Sigmoid colon (tissue), 7 donors: Measurements from ENCODE around the gene SDHAF1. TPM values are rescaled to one million over a fixed set of nuclear protein-coding genes. Genes with fewer than 3 reads are reported as not detected.
"Not testable (repeated sequence)": the region's sequence is repeated elsewhere in the genome, so short reads cannot be mapped to it uniquely, and the experiment has no call there.

ENCODE experiments used
- DNase-seq: peaks from one replicate; pipeline ENCODE4 v3.0.0-alpha.2; 2019
- H3K27ac ChIP-seq, 4 donors: fragments of 200-600 bp; sonication (generic); one replicate each; pipeline ENCODE4 v1.5.1; 2016 to 2019; ENCODE audit warnings: mild to moderate bottlenecking in 1 of 4
- H3K27me3 ChIP-seq, 3 donors: fragments of 200-600 bp; sonication (generic); one replicate each; pipeline ENCODE4 v1.5.1; 2019; ENCODE audit warnings: mild to moderate bottlenecking in 1 of 3
- H3K36me3 ChIP-seq, 4 donors: fragments of 200-600 bp; sonication (generic); one replicate each; pipeline ENCODE4 v1.5.1; 2016 to 2019
- H3K4me1 ChIP-seq, 4 donors: fragments of 200-600 bp; sonication (generic); one replicate each; pipeline ENCODE4 v1.5.1; 2017 to 2019
- H3K4me3 ChIP-seq, 4 donors: fragments of 200-600 bp; sonication (generic); one replicate each; pipeline ENCODE4 v1.5.1; 2017 to 2019; ENCODE audit warnings: mild to moderate bottlenecking in 2 of 4, moderate library complexity in 1 of 4
- H3K9me3 ChIP-seq, 4 donors: fragments of 200-600 bp in 3 of 4; sonication (generic) in 3 of 4; one replicate each; pipeline versions ENCODE4 v1.5.1 to v1.6.1; 2013 to 2019
- CTCF ChIP-seq, 4 experiments: fragments of 450-650 bp in 3 of 4; fragments of 200-600 bp in 1 of 4; IDR thresholded peaks; one replicate each; pipeline ENCODE4 v1.5.1; 2016 to 2019; ENCODE audit warnings: antibody characterized with exemption in 4 of 4, mild to moderate bottlenecking in 3 of 4, moderate library complexity in 2 of 4
- EP300 ChIP-seq, 4 donors: sonication (generic); formaldehyde crosslinking; IDR thresholded peaks; one replicate each; pipeline ENCODE4 v1.6.1; 2017; ENCODE audit warnings: antibody characterized with exemption in 4 of 4
- POLR2A ChIP-seq, 2 donors: fragments of 450-650 bp; IDR thresholded peaks; one replicate each; pipeline ENCODE4 v1.6.1; 2016; ENCODE audit warnings: antibody characterized with exemption in 2 of 2, mild to moderate bottlenecking in 2 of 2, moderate library complexity in 2 of 2
- POLR2AphosphoS5 ChIP-seq, 4 donors: sonication (generic); formaldehyde crosslinking; IDR thresholded peaks; one replicate each; pipeline ENCODE4 v1.6.1; 2017; ENCODE audit warnings: antibody characterized with exemption in 4 of 4
- WGBS, 2 donors: extraction: QIAGEN DNeasy Blood & Tissue Kit; methylation state at CpG; one replicate each; pipeline ENCODE4 v1.1.7; 2013; 5-methylcytosine and 5-hydroxymethylcytosine counted together
- intact Hi-C: fragments of 100-400 bp; cut with DNase I; formaldehyde crosslinking; loops from one replicate; pipeline ENCODE4 v1.15.1; 2023
- polyA plus RNA-seq, 3 donors: library from polyadenylated mRNA; stranded (reverse); fragments of 200-250 nt; gene quantifications; one replicate each; pipeline ENCODE4 v1.2.3, GENCODE V29; 2013
- total RNA-seq, 4 donors: library from RNA; depleted of rRNA; stranded (reverse); fragments of >200 nt; gene quantifications; one replicate each; pipeline ENCODE4 v1.1.0, GENCODE V29; 2016
- donor health status: healthy with polysubstance abuse.
- donor health status: Bipolar disorder and iron deficiency.
- donor health status: healthy.

SDHAF1 gene
- total and polyA plus RNA-seq, 7 donors = 19.2 to 135 (median 56.2) TPM

DNA sequence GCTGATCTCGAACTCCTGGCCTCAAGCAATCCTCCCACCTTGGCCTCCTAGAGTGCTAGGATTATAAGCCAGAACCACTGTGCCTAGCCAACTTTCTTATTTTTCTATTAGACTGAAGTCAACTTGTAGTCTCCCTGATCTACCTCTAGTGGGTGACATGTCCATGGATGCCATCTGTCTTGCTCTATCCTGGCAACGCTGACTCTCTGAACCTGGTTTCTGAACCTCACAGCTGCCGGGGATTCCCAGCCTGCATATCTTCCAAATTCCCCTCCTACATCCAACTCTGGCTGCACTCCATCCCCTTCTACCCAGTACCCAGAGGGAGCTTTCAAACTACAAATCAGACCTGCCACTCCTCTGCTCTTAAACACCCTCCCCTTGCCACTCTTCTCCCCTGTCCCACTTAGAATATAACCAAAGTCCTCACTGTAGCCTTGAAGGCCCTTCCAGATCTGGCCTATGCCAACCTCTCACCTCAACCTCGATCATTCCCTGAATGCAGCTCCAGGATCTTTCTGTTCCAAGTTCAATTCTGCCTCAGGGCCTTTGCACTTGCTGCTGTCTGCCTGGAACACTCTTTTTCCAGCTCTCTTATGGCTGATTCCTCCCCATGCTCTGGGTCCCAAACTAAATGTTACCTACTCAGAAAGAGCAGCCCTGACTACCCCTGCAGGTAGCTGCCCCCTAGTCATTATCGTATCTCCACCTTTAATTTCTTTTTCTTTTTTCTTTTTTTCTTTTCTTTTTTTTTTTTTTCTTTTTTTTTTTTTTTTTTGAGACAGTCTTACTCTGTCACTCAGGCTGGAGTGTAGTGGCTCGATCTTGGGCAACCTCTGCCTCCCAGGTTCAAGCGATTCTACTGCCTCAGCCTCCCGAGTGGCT lies 35.5 kb downstream of the SDHAF1 start:
- no peak for TF ChIP-seq POLR2A (IDR thresholded peaks at IDR 0.05)
- no peak for TF ChIP-seq EP300 (IDR thresholded peaks at IDR 0.05)
- no peak for TF ChIP-seq CTCF (IDR thresholded peaks at IDR 0.05)
- TF ChIP-seq POLR2AphosphoS5 (IDR thresholded peaks at IDR 0.05) = no peak
- H3K9me3 ChIP-seq = no peaks in the 10 kb centered on the region
- peaks cover 0 to 42% (median 16%) of the 10 kb centered on the region in 4 donors for H3K36me3 ChIP-seq
- H3K4me1 ChIP-seq = peaks cover 0 to 26% (median 14%) of the 10 kb centered on the region in 4 donors
- DNase-seq = no peak
- 91% methylated on average over 8 of the region's 8 CpGs for WGBS, 2 donors
- intact Hi-C loops = no loop called here
- H3K27me3 ChIP-seq = no peaks in the 10 kb centered on the region
- H3K4me3 ChIP-seq = no peak overlapping the region
- H3K27ac ChIP-seq = peak overlapping the region in 2 of 4 donors; percentile 11 to 19

- Histone ChIP-seq H3K36me3 (peaks cover 0 to 34% (median 10%) of the 10 kb centered on the region in 4 donors), H3K4me3 (no peak overlapping the region), H3K27ac (peak overlapping the region in 2 of 4 donors; percentile 9 to 88), H3K4me1 (peaks cover 0 to 26% (median 14%) of the 10 kb centered on the region in 4 donors), H3K27me3 (no peaks in the 10 kb centered on the region), H3K9me3 (no peaks in the 10 kb centered on the region)
- 92% methylated on average over 6 of the region's 6 CpGs for WGBS, 2 donors
- TF ChIP-seq CTCF (IDR thresholded peaks at IDR 0.05) (no peak), POLR2AphosphoS5 (IDR thresholded peaks at IDR 0.05) (no peak), POLR2A (IDR thresholded peaks at IDR 0.05) (no peak), EP300 (IDR thresholded peaks at IDR 0.05) (no peak)
- DNase-seq = no peak
- intact Hi-C loops = no loop called here
These were observed 36.3 kb downstream of the SDHAF1 start for GRCh38 chr19:36031308-36031707.

DNA sequence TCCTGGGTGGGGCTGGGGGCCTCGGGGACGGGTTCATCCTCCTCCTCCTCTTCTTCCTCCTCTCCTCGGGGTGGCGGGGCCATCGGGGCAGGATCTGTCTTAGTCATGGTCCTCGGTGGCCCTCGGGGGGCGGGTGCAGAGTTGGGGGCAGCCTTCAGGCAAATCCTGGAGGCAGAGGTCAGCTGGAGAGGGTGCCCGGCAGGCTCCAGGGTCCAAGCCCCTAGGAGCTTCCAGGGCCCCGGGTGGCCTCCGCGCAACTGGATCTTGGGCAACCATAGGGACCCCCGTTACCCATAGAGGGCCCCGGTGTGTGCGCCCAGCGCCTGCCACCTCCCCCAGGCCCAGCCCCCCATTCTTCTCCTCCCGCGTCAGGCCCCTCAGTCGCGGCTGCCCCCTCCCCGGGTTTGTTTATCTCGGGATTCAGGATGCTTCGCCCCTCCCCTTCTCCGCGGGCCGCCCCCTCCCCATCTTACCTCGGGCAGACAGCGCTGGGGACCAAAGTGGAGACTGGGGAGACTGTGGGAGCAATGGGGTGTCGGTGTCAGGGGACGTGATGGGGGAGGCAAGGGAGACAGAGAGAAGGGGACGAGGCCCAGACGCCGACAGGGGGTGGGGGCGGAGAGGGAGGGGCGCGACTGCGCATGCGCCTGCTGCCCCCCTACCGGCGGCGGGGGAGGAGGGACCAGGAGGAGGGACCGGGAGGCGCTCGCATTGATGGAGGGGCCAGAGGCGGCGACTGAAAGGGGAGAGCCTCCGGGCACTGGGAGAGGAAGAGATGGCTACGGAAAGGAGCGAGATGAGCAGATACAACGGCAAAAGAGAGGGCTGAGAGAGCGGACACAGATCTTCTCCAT lies 37.5 kb downstream of the SDHAF1 start, which contains the start of gene CLIP3:
CLIP3 (minus strand) TSS at position 623 of the 854 bp plus-strand sequence; CDS start at position 107, 516 bp downstream.
- H3K4me3 ChIP-seq = peak within 1 kb of the TSS; percentile 86 to 93 (median 88)
- DNase-seq = peak; percentile 92
- TF ChIP-seq CTCF (IDR thresholded peaks at IDR 0.05) (peak in 2 of 4 experiments; percentile 11 to 15), POLR2A (IDR thresholded peaks at IDR 0.05) (no peak), EP300 (IDR thresholded peaks at IDR 0.05) (no peak), POLR2AphosphoS5 (IDR thresholded peaks at IDR 0.05) (peak; percentile 44 to 67 (median 50))
- peak within 1 kb of the TSS; percentile 78 to 88 (median 84) for H3K27ac ChIP-seq
- WGBS, 2 donors = 13 to 64% methylated on average over 51 of the region's 51 CpGs
- peaks cover 0 to 25% (median 5%) of the 10 kb centered on the region in 4 donors for H3K36me3 ChIP-seq
- intact Hi-C loops = no loop called here
- H3K27me3 ChIP-seq = no peaks in the 10 kb centered on the region
- peaks cover 0 to 26% (median 14%) of the 10 kb centered on the region in 4 donors for H3K4me1 ChIP-seq
- no peaks in the 10 kb centered on the region for H3K9me3 ChIP-seq

- peak overlapping the region in 2 of 4 donors; percentile 75 to 76 for H3K27ac ChIP-seq
- TF ChIP-seq EP300 (IDR thresholded peaks at IDR 0.05) = no peak
- TF ChIP-seq CTCF (IDR thresholded peaks at IDR 0.05) = no peak
- no peak for TF ChIP-seq POLR2A (IDR thresholded peaks at IDR 0.05)
- no peak for TF ChIP-seq POLR2AphosphoS5 (IDR thresholded peaks at IDR 0.05)
- intact Hi-C loops = no loop called here
- peaks cover 0 to 47% (median 45%) of the 10 kb centered on the region in 4 donors for H3K4me1 ChIP-seq
- no peak overlapping the region for H3K4me3 ChIP-seq
- H3K9me3 ChIP-seq = no peaks in the 10 kb centered on the region
- no peaks in the 10 kb centered on the region for H3K27me3 ChIP-seq
- DNase-seq = no peak
- H3K36me3 ChIP-seq = peaks cover 0 to 27% (median 6%) of the 10 kb centered on the region in 4 donors
- 84 to 88% methylated on average over 6 of the region's 6 CpGs for WGBS, 2 donors
These were observed 45.5 kb downstream of the SDHAF1 start for GRCh38 chr19:36040495-36040894.

DNA sequence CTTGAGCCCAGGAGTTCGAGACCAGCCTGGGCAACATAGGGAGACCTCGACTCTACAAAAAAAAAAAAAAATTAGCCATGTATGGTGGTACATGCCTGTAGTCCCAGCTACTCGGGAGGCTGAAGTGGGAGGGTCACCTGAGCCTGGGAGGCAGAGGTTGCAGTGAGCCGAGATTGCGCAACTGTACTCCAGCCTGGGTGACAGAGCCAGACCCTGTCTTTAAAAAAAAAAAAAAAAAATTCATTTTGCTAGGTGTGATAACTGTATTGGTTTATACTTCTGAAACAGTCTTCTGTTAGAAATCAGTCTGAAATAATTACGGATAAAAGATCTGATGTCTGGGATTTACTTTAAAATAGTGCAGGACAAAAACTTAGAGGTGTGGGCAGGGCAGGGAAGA lies 46.1 kb downstream of the SDHAF1 start:
- H3K9me3 ChIP-seq, H3K4me3 ChIP-seq, intact Hi-C loops, DNase-seq, H3K27me3 ChIP-seq: not testable (repeated sequence)
- H3K36me3 ChIP-seq = peaks cover 0 to 27% (median 6%) of the 10 kb centered on the region in 4 donors
- peak overlapping the region; percentile 71 to 76 (median 76) for H3K27ac ChIP-seq
- H3K4me1 ChIP-seq = peaks cover 0 to 53% (median 51%) of the 10 kb centered on the region in 4 donors
- 94% methylated on average over 6 of the region's 6 CpGs for WGBS, 2 donors
